ENCODE results near the gene PDSS2. TPM values are rescaled to one million over a fixed set of nuclear protein-coding genes. Genes with fewer than 3 reads are reported as not detected.

The PDSS2 gene
- total RNA-seq, 1 experiment from 2014 or later: 17.7 TPM

GRCh38 chr6:107235511-107235910, 223.9 kb downstream of the PDSS2 start:
- no peaks in the 10 kb centered on the region for H3K4me1 ChIP-seq (ENCODE audit: control insufficient read depth, insufficient read depth, low read length)
- intact Hi-C loops (cut with micrococcal nuclease; ENCODE audit: unreplicated experiment) (no loop called here), in situ Hi-C loops (cut with HindIII; ENCODE audit: low pct_unique_long_range_greater_than_20kb, low sequenced_read_pairs) (no loop called here)
- no peak overlapping the region for H3K4me3 ChIP-seq (ENCODE audit: low read depth in 2 of 2, low read length in 2 of 2)
- H3K27me3 ChIP-seq (ENCODE audit: control insufficient read depth, insufficient read depth, low read length): no peaks in the 10 kb centered on the region
- POLR2A ChIA-PET: no interaction called here
- no peak for ATAC-seq
- no peak overlapping the region for H3K27ac ChIP-seq (ENCODE audit: low read length)
- no TSS peak for BruUV-seq (replicated peaks)
- TF ChIP-seq REST (IDR thresholded peaks at IDR 0.05; ENCODE audit: insufficient read depth in 1 of 2, low read depth in 2 of 2, low read length in 1 of 2) (no peak), TCF7L2 (IDR thresholded peaks at IDR 0.05; ENCODE audit: low read depth, low read length) (no peak)
- H3K36me3 ChIP-seq (ENCODE audit: control insufficient read depth, insufficient read depth, low read length): no peaks in the 10 kb centered on the region
- CTCF ChIA-PET: no interaction called here
- H3K9me3 ChIP-seq (ENCODE audit: control insufficient read depth, insufficient read depth, low read depth, low read length): no peaks in the 10 kb centered on the region
- DNase-seq (ENCODE audit: low read depth, low spot score): no peak

GRCh38 chr6:107235007-107235406, 224.4 kb downstream of the PDSS2 start:
- no peak overlapping the region for H3K4me3 ChIP-seq (ENCODE audit: low read depth in 2 of 2, low read length in 2 of 2)
- H3K9me3 ChIP-seq (ENCODE audit: control insufficient read depth, insufficient read depth, low read depth, low read length): no peaks in the 10 kb centered on the region
- H3K36me3 ChIP-seq (ENCODE audit: control insufficient read depth, insufficient read depth, low read length): no peaks in the 10 kb centered on the region
- no peak overlapping the region for H3K27ac ChIP-seq (ENCODE audit: low read length)
- H3K27me3 ChIP-seq (ENCODE audit: control insufficient read depth, insufficient read depth, low read length): no peaks in the 10 kb centered on the region
- no TSS peak for BruUV-seq (replicated peaks)
- CTCF ChIA-PET: no interaction called here
- POLR2A ChIA-PET: no interaction called here
- ATAC-seq (no peak), DNase-seq (ENCODE audit: low read depth, low spot score) (no peak)
- H3K4me1 ChIP-seq (ENCODE audit: control insufficient read depth, insufficient read depth, low read length): no peaks in the 10 kb centered on the region
- intact Hi-C loops (cut with micrococcal nuclease; ENCODE audit: unreplicated experiment): no loop called here
- in situ Hi-C loops (cut with HindIII; ENCODE audit: low pct_unique_long_range_greater_than_20kb, low sequenced_read_pairs): no loop called here
- TF ChIP-seq CTCF (IDR thresholded peaks at IDR 0.05): no peak
- no peak for TF ChIP-seq TCF7L2 (IDR thresholded peaks at IDR 0.05; ENCODE audit: low read depth, low read length)
- TF ChIP-seq SIN3A (IDR thresholded peaks at IDR 0.05; ENCODE audit: borderline replicate concordance, insufficient read depth, low read depth, low read length): no peak
- TF ChIP-seq POLR2AphosphoS5 (IDR thresholded peaks at IDR 0.05; ENCODE audit: low read depth, low read length): no peak
- TF ChIP-seq REST (IDR thresholded peaks at IDR 0.05; ENCODE audit: insufficient read depth in 1 of 2, low read depth in 2 of 2, low read length in 1 of 2): no peak

All from Panc1 (cell line).